HL-60 (cell line): Measurements from ENCODE around the gene LCE3C.

Experiments
- CTCF ChIP-seq: IDR thresholded peaks from one replicate; pipeline ENCODE4 v1.5.1; 2011; ENCODE audit warnings: low read length, control low read depth, inconsistent platforms; ENCODE audit not compliant: insufficient read depth
- POLR2AphosphoS5 ChIP-seq: IDR thresholded peaks from 2 replicates; pipeline ENCODE4 v1.6.1; 2012; ENCODE audit warnings: low read depth
- REST ChIP-seq: IDR thresholded peaks from 2 replicates; pipeline ENCODE4 v1.6.1; 2012; ENCODE audit warnings: low read depth; ENCODE audit not compliant: insufficient replicate concordance

DNA sequence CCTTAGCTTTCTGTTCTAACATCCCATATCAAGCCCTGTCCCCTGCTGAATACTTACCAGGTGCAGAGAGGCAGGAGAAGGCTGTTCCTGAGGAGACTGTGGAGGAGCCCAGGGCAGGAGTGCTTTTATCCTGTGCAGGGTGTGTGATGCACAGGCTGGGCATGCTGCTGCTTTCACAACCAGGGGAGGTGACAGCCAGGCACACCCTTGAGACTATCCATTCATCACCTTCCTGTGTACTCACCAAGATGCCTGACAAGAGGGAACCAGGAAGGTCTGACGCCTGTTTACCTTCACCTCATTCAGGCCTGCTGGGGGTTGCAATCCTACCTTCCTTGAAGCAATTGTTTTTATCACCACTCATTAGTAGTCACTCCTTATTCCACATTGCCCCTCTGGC, 33.4 kb upstream of the LCE3C start, which contains the start of gene LCE3E:
- TF ChIP-seq CTCF (no peak), REST (no peak), POLR2AphosphoS5 (no peak)
